Measurements from ENCODE around the gene CLPSL2. TPM values are rescaled to one million over a fixed set of nuclear protein-coding genes. Genes with fewer than 3 reads are reported as not detected.

CLPSL2 gene
- total RNA-seq, 1 donor: not detected

DNA sequence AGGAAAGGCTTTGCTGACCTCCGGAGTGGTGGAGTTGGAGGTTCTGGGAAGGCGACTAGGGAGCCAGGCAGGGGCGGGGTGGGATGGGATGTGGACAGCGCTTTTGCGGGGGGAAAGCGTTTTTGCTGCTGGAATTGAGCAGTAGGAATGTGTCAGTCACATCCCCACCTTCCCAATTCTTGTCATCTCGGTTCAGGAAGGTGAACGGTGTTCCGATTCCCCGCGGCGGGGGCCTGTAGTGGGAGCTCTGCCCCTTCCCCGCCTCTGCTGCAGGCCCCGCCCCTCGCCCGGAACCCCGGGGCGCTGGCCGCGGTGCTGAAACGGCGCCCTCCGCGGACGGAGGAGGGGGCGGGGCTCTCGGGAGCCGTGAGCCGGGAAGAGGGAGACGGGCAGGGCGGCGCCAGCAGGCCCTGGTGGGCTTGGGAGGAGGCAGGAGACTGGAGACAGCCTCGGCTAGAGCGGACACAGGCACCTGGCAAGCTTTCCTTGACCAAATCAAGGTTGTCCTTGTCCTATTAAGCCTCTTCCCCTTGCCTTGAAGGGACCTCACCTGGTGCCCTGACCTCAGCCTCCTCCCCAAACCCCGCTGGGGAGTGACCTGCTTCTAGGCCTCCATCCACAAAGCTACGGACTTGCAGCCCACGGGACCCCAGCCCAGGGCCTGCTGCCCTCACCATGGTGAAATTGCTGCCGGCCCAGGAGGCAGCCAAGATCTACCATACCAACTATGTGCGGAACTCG lies 28.8 kb downstream of the CLPSL2 start, which contains the start of gene LHFPL5:
LHFPL5 (plus strand) TSS at position 357 of the 741 bp plus-strand sequence; CDS start at position 676, 319 bp downstream.
- no peaks in the 10 kb centered on the region for H3K79me2 ChIP-seq (ENCODE audit: insufficient read depth, low read length)
- TF ChIP-seq, protein P1, sequence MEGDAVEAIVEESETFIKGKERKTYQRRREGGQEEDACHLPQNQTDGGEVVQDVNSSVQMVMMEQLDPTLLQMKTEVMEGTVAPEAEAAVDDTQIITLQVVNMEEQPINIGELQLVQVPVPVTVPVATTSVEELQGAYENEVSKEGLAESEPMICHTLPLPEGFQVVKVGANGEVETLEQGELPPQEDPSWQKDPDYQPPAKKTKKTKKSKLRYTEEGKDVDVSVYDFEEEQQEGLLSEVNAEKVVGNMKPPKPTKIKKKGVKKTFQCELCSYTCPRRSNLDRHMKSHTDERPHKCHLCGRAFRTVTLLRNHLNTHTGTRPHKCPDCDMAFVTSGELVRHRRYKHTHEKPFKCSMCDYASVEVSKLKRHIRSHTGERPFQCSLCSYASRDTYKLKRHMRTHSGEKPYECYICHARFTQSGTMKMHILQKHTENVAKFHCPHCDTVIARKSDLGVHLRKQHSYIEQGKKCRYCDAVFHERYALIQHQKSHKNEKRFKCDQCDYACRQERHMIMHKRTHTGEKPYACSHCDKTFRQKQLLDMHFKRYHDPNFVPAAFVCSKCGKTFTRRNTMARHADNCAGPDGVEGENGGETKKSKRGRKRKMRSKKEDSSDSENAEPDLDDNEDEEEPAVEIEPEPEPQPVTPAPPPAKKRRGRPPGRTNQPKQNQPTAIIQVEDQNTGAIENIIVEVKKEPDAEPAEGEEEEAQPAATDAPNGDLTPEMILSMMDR (IDR thresholded peaks at IDR 0.05; ENCODE audit: extremely low read depth, low read depth, low read length): no peak
- H3K9me3 ChIP-seq (ENCODE audit: low read depth, low read length): no peaks in the 10 kb centered on the region
- peak; percentile 93 for DNase-seq (ENCODE audit: insufficient read length, low spot score, missing footprints)
- no peak within 1 kb of the TSS for H3K27ac ChIP-seq (ENCODE audit: low read depth, low read length)
- H3K4me1 ChIP-seq (ENCODE audit: insufficient read depth, low read length): no peaks in the 10 kb centered on the region
- H3K36me3 ChIP-seq (ENCODE audit: insufficient read depth, low read length): no peaks in the 10 kb centered on the region
- H2AFZ ChIP-seq (ENCODE audit: low read length): no peak within 1 kb of the TSS
- no peaks in the 10 kb centered on the region for H4K20me1 ChIP-seq (ENCODE audit: insufficient read depth, low read length)
- no peak within 1 kb of the TSS for H3K4me3 ChIP-seq (ENCODE audit: insufficient read depth, low read length)
- H3K27me3 ChIP-seq (ENCODE audit: insufficient read depth, low read length): no peaks in the 10 kb centered on the region
- peak within 1 kb of the TSS; percentile 70 for H3K4me2 ChIP-seq (ENCODE audit: insufficient read depth, low read length)

DNA sequence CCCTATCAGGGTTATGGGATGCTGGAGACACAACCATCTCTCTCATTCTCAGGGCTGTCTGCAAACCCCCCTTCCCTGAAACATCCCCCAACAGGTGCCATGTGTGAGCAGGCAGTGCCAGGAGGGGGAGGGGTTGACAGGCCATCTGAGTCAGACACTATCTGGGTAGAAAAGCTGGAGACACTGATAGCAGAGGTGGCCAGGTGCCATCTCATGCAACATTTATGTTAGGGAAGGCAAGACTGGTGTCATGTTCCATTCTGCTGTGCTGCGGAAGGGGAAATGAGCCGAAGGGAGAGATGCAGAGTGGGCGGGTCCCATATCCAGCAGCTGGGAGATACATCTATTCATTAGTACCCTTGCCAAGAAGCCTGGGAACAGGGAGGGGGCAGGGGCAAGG lies 32.3 kb downstream of the CLPSL2 start:
- Histone ChIP-seq H3K4me3 (ENCODE audit: insufficient read depth, low read length) (no peak overlapping the region), H3K36me3 (ENCODE audit: insufficient read depth, low read length) (no peaks in the 10 kb centered on the region), H3K9me3 (ENCODE audit: low read depth, low read length) (no peaks in the 10 kb centered on the region), H3K4me2 (ENCODE audit: insufficient read depth, low read length) (no peak overlapping the region), H2AFZ (ENCODE audit: low read length) (no peak overlapping the region), H4K20me1 (ENCODE audit: insufficient read depth, low read length) (no peaks in the 10 kb centered on the region), H3K27me3 (ENCODE audit: insufficient read depth, low read length) (no peaks in the 10 kb centered on the region), H3K79me2 (ENCODE audit: insufficient read depth, low read length) (no peaks in the 10 kb centered on the region), H3K4me1 (ENCODE audit: insufficient read depth, low read length) (peaks cover 4% of the 10 kb centered on the region), H3K27ac (ENCODE audit: low read depth, low read length) (no peak overlapping the region)
- DNase-seq (ENCODE audit: insufficient read length, low spot score, missing footprints): no peak
- TF ChIP-seq, protein P1 (IDR thresholded peaks at IDR 0.05; ENCODE audit: extremely low read depth, low read depth, low read length): no peak

DNA sequence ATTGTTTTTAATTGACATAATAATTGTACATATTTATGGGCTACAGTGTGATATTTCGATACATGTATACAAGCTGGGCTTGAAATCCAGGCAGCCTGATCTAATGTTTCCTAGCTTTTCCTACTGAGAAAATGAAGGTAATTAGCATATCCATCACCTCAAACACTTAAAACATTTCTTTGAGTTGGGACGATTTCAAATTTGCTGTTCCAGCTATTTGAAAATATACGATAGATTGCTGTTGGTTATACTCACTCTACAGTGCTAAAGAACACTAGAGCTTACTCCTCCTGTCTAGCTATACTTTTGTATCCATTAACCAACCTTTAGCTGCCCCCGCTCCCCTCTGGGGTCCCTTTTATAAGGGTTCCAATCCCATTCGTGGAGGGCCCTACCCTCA lies 33.4 kb downstream of the CLPSL2 start:
- no peak overlapping the region for H2AFZ ChIP-seq (ENCODE audit: low read length)
- H4K20me1 ChIP-seq (ENCODE audit: insufficient read depth, low read length): no peaks in the 10 kb centered on the region
- TF ChIP-seq, protein P1 (IDR thresholded peaks at IDR 0.05; ENCODE audit: extremely low read depth, low read depth, low read length): no peak

DNA sequence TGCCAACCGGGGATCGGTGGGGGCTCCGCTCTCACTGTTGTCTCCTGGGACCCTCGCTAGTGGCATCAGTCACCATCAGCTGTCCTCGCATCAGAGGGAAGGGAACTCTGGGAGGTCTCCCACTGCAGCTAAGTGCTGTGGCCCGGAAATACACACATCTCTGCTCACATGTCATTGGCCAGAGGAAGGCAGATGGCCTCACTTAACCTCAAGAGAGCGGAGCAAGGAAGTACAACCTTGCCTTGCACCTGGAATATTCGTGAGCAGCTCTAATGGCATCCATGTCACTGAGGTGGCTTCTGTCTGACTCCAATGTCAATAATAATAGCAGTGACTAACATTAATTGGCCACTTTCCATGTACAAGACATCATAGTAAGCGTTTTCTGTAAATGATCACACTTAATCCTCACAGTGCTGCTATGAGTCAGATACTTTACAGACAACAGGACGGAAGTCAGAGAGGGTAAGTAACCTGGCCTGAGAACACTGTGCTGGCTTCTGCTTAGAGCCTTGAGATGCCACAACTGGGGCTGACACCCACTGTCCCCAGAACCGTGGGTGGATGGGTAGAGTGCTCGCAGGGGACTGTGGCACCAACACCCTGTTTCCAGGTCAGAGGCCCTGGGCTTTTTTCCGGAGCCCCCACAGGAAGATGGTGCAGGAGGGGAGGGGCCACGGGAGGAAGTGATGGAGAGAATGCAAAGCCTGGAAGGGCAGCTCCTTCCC lies 34.7 kb downstream of the CLPSL2 start:
- TF ChIP-seq, protein P1 (IDR thresholded peaks at IDR 0.05; ENCODE audit: extremely low read depth, low read depth, low read length): no peak
- no peaks in the 10 kb centered on the region for H4K20me1 ChIP-seq (ENCODE audit: insufficient read depth, low read length)
- H3K27me3 ChIP-seq (ENCODE audit: insufficient read depth, low read length): no peaks in the 10 kb centered on the region
- H3K79me2 ChIP-seq (ENCODE audit: insufficient read depth, low read length): no peaks in the 10 kb centered on the region
- H3K4me1 ChIP-seq (ENCODE audit: insufficient read depth, low read length): peaks cover 4% of the 10 kb centered on the region
- no peak overlapping the region for H2AFZ ChIP-seq (ENCODE audit: low read length)
- peak; percentile 86 for DNase-seq (ENCODE audit: insufficient read length, low spot score, missing footprints)
- no peak overlapping the region for H3K27ac ChIP-seq (ENCODE audit: low read depth, low read length)
- H3K4me3 ChIP-seq (ENCODE audit: insufficient read depth, low read length): no peak overlapping the region
- no peaks in the 10 kb centered on the region for H3K9me3 ChIP-seq (ENCODE audit: low read depth, low read length)
- no peaks in the 10 kb centered on the region for H3K36me3 ChIP-seq (ENCODE audit: insufficient read depth, low read length)
- no peak overlapping the region for H3K4me2 ChIP-seq (ENCODE audit: insufficient read depth, low read length)

More for the DNA sequence above, 33.4 kb downstream of the CLPSL2 start:
- DNase-seq (ENCODE audit: insufficient read length, low spot score, missing footprints): no peak
- Histone ChIP-seq H3K4me3 (ENCODE audit: insufficient read depth, low read length) (no peak overlapping the region), H3K27me3 (ENCODE audit: insufficient read depth, low read length) (no peaks in the 10 kb centered on the region), H3K9me3 (ENCODE audit: low read depth, low read length) (no peaks in the 10 kb centered on the region), H3K79me2 (ENCODE audit: insufficient read depth, low read length) (no peaks in the 10 kb centered on the region), H3K4me1 (ENCODE audit: insufficient read depth, low read length) (peaks cover 4% of the 10 kb centered on the region), H3K36me3 (ENCODE audit: insufficient read depth, low read length) (no peaks in the 10 kb centered on the region), H3K4me2 (ENCODE audit: insufficient read depth, low read length) (no peak overlapping the region), H3K27ac (ENCODE audit: low read depth, low read length) (no peak overlapping the region)

All from osteoblast (primary cell).